ENCODE measurements around the gene SPEG. TPM values are rescaled to one million over a fixed set of nuclear protein-coding genes. Genes with fewer than 3 reads are reported as not detected.

The SPEG gene
- total RNA-seq, 6 experiments from 2014 or later = 0.24 to 1.5 (median 0.48) TPM

- WGBS (ENCODE audit: insufficient coverage, low coverage, low lambda C conversion rate, missing lambda C conversion rate) = 12% methylated on average over 13 of the region's 16 CpGs
- intact Hi-C loops (cut with DNase I) = no loop called here
- H3K27ac ChIP-seq = no peak overlapping the region
- H3K36me3 ChIP-seq = no peaks in the 10 kb centered on the region
- ATAC-seq (no peak), DNase-seq (no peak)
- H3K27me3 ChIP-seq = no peaks in the 10 kb centered on the region
- H3K4me1 ChIP-seq = peaks cover 0 to 3% (median 0%) of the 10 kb centered on the region in 4 donors
- no peaks in the 10 kb centered on the region for H3K9me3 ChIP-seq
- no peak overlapping the region for H3K4me3 ChIP-seq
- TF ChIP-seq POLR2A (IDR thresholded peaks at IDR 0.05) = no peak
- no peak for TF ChIP-seq CTCF (IDR thresholded peaks at IDR 0.05)
Observed at GRCh38 chr2:219512524-219513216, 78.0 kb downstream of the SPEG start.

- Histone ChIP-seq H3K36me3 (no peaks in the 10 kb centered on the region), H3K27ac (no peak overlapping the region), H3K27me3 (no peaks in the 10 kb centered on the region), H3K9me3 (no peaks in the 10 kb centered on the region), H3K4me3 (no peak overlapping the region), H3K4me1 (peaks cover 0 to 3% (median 0%) of the 10 kb centered on the region in 4 donors)
- intact Hi-C loops (cut with DNase I) = no loop called here
- WGBS (ENCODE audit: insufficient coverage, low coverage, low lambda C conversion rate, missing lambda C conversion rate) = no CpG with 5 or more reads among the region's 4 CpGs
- TF ChIP-seq CTCF (IDR thresholded peaks at IDR 0.05) (no peak), POLR2A (IDR thresholded peaks at IDR 0.05) (no peak)
- ATAC-seq (no peak), DNase-seq (no peak)
Observed at GRCh38 chr2:219513787-219514186, 79.1 kb downstream of the SPEG start.

GRCh38 chr2:219514196-219514761 is 79.6 kb downstream of the SPEG start, which contains the start of gene ASIC4:
Gene ASIC4 (plus strand): TSS chr2:219514482. CDS start chr2:219514725, 243 bp downstream.
- Histone ChIP-seq H3K27ac (no peak within 1 kb of the TSS), H3K27me3 (no peaks in the 10 kb centered on the region), H3K9me3 (no peaks in the 10 kb centered on the region), H3K4me3 (no peak within 1 kb of the TSS), H3K36me3 (no peaks in the 10 kb centered on the region), H3K4me1 (peaks cover 0 to 3% (median 0%) of the 10 kb centered on the region in 4 donors)
- DNase-seq = no peak
- no peak for TF ChIP-seq CTCF (IDR thresholded peaks at IDR 0.05)
- no peak for TF ChIP-seq POLR2A (IDR thresholded peaks at IDR 0.05)
- intact Hi-C loops (cut with DNase I) = no loop called here
- 9% methylated on average over 9 of the region's 31 CpGs for WGBS (ENCODE audit: insufficient coverage, low coverage, low lambda C conversion rate, missing lambda C conversion rate)
- no peak for ATAC-seq

GRCh38 chr2:219514836-219515235 is 80.2 kb downstream of the SPEG start:
- DNase-seq (no peak), ATAC-seq (no peak)
- peaks cover 0 to 2% (median 0%) of the 10 kb centered on the region in 4 donors for H3K4me1 ChIP-seq
- intact Hi-C loops (cut with DNase I) = no loop called here
- no peaks in the 10 kb centered on the region for H3K9me3 ChIP-seq
- H3K36me3 ChIP-seq = no peaks in the 10 kb centered on the region
- no peak overlapping the region for H3K4me3 ChIP-seq
- WGBS (ENCODE audit: insufficient coverage, low coverage, low lambda C conversion rate, missing lambda C conversion rate) = no CpG with 5 or more reads among the region's 21 CpGs
- no peaks in the 10 kb centered on the region for H3K27me3 ChIP-seq
- H3K27ac ChIP-seq = no peak overlapping the region
- TF ChIP-seq POLR2A (IDR thresholded peaks at IDR 0.05) = no peak

GRCh38 chr2:219515874-219516629 is 81.4 kb downstream of the SPEG start:
- no peaks in the 10 kb centered on the region for H3K27me3 ChIP-seq
- no peak for ATAC-seq
- no peaks in the 10 kb centered on the region for H3K36me3 ChIP-seq
- TF ChIP-seq CTCF (IDR thresholded peaks at IDR 0.05) (no peak), POLR2A (IDR thresholded peaks at IDR 0.05) (no peak)
- intact Hi-C loops (cut with DNase I) = no loop called here
- WGBS (ENCODE audit: insufficient coverage, low coverage, low lambda C conversion rate, missing lambda C conversion rate) = 69% methylated on average over 7 of the region's 17 CpGs
- no peak overlapping the region for H3K4me3 ChIP-seq
- H3K4me1 ChIP-seq = no peaks in the 10 kb centered on the region
- H3K9me3 ChIP-seq = no peaks in the 10 kb centered on the region
- no peak for DNase-seq
- H3K27ac ChIP-seq = no peak overlapping the region

All from right lobe of liver (tissue), 6 donors.